Prostate gland (tissue), 2 donors: ENCODE results near the gene TUBGCP5. TPM values are rescaled to one million over a fixed set of nuclear protein-coding genes. Genes with fewer than 3 reads are reported as not detected.

Source experiments
- DNase-seq: peaks from one replicate; pipeline ENCODE4 v3.0.0-alpha.2; 2019; ENCODE audit warnings: low spot score
- H3K27ac ChIP-seq, 2 donors: fragments of 200-600 bp; sonication (generic); 2 replicates each; pipeline ENCODE4 v1.5.1; 2017 to 2019
- H3K27me3 ChIP-seq: fragments of 200-600 bp; sonication (generic); replicated peaks from 2 replicates; pipeline ENCODE4 v1.5.1; 2019; ENCODE audit not compliant: insufficient read depth
- H3K36me3 ChIP-seq, 2 donors: fragments of 200-600 bp; sonication (generic); 1 replicate in 1 of 2; 2 replicates in 1 of 2; pipeline versions ENCODE4 v1.5.1 to v1.8.1; 2017 to 2019
- H3K4me1 ChIP-seq: fragments of 200-600 bp; sonication (generic); replicated peaks from 2 replicates; pipeline ENCODE4 v1.5.1; 2019
- H3K4me3 ChIP-seq, 2 donors: fragments of 200-600 bp; sonication (generic); 2 replicates each; pipeline ENCODE4 v1.5.1; 2017 to 2019
- H3K9me3 ChIP-seq: fragments of 200-600 bp; sonication (generic); 2 replicates; pipeline ENCODE4 v1.5.1; 2017
- POLR2A ChIP-seq: fragments of 450-650 bp; IDR thresholded peaks from one replicate; pipeline ENCODE4 v1.6.1; 2016; ENCODE audit warnings: antibody characterized with exemption, mild to moderate bottlenecking
- POLR2AphosphoS5 ChIP-seq: sonication (generic); formaldehyde crosslinking; IDR thresholded peaks from one replicate; pipeline ENCODE4 v1.6.1; 2017; ENCODE audit warnings: antibody characterized with exemption
- WGBS: methylation state at CpG from one replicate; pipeline ENCODE4 v1.1.5; 2018; 5-methylcytosine and 5-hydroxymethylcytosine counted together
- intact Hi-C: fragments of 100-400 bp; cut with DNase I; formaldehyde crosslinking; loops from one replicate; pipeline ENCODE4 v1.14.2; 2022
- total RNA-seq, 2 donors: library from RNA; depleted of rRNA; stranded (reverse); fragments of >200 nt; gene quantifications; one replicate each; pipeline ENCODE4 v1.1.0, GENCODE V29; 2016
- TF ChIP-seq, protein P1 (sequence below), 4 experiments: fragments of 200-600 bp in 2 of 4; fragments of 450-650 bp in 2 of 4; sonication (generic) in 2 of 4; IDR thresholded peaks; 1 replicate in 3 of 4; 2 replicates in 1 of 4; pipeline ENCODE4 v1.5.1; 2016 to 2019; ENCODE audit warnings: antibody characterized with exemption in 4 of 4, mild to moderate bottlenecking in 2 of 4, moderate library complexity in 2 of 4

The TUBGCP5 gene
- total RNA-seq, 2 donors from 2014 or later = 25.0 to 38.7 TPM

DNA sequence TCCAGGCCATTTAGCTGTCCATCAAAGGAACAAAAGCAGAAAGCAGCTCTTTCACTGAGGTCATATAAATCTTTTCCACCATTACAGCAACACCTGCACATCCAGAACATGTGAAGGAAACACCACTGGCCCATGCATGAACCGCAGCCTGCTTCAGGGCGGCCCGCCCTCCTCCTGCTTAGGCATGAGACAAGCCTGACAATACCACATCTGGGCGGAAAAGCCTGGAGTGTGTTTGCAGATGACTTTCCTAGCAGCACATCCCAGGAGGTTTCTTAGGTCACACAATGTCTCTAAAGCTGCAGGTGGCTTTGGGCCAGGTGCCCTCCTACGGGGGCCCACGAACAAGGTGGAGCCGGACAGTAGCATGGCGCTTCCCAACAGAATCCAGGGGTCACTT lies 78.8 kb downstream of the TUBGCP5 start:
- Histone ChIP-seq H3K9me3 (no peaks in the 10 kb centered on the region), H3K4me3 (no peak overlapping the region), H3K27ac (no peak overlapping the region), H3K36me3 (no peaks in the 10 kb centered on the region), H3K4me1 (no peaks in the 10 kb centered on the region), H3K27me3 (no peaks in the 10 kb centered on the region)
- no peak for TF ChIP-seq POLR2AphosphoS5
- TF ChIP-seq POLR2A = no peak
- TF ChIP-seq, protein P1, sequence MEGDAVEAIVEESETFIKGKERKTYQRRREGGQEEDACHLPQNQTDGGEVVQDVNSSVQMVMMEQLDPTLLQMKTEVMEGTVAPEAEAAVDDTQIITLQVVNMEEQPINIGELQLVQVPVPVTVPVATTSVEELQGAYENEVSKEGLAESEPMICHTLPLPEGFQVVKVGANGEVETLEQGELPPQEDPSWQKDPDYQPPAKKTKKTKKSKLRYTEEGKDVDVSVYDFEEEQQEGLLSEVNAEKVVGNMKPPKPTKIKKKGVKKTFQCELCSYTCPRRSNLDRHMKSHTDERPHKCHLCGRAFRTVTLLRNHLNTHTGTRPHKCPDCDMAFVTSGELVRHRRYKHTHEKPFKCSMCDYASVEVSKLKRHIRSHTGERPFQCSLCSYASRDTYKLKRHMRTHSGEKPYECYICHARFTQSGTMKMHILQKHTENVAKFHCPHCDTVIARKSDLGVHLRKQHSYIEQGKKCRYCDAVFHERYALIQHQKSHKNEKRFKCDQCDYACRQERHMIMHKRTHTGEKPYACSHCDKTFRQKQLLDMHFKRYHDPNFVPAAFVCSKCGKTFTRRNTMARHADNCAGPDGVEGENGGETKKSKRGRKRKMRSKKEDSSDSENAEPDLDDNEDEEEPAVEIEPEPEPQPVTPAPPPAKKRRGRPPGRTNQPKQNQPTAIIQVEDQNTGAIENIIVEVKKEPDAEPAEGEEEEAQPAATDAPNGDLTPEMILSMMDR (IDR thresholded peaks at IDR 0.05) = no peak
- 74% methylated on average over 8 of the region's 8 CpGs for WGBS
- intact Hi-C loops = no loop called here
- DNase-seq = no peak

DNA sequence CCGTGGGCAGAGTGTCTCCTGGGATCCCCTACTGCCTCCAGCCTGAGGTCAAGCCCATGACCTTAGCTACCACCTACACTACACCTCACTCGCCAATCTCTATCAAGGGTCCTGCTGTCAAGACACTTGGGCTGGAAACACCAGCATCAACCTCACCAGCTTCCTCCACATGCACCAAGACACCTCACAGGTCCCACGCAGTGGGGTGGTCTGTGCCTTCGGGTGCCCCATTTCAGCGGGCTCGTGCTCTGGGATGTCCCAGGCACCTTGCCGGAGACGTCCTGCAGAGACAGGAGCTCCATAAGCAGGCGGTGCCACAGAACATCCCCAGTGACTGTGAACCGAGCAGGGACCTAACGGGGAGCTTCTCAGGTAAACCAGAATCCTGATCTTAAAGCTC lies 79.2 kb downstream of the TUBGCP5 start:
- no peak overlapping the region for H3K27ac ChIP-seq
- DNase-seq = no peak
- no peaks in the 10 kb centered on the region for H3K9me3 ChIP-seq
- no peaks in the 10 kb centered on the region for H3K4me1 ChIP-seq
- TF ChIP-seq POLR2A = no peak
- TF ChIP-seq, protein P1 (IDR thresholded peaks at IDR 0.05) = no peak
- TF ChIP-seq POLR2AphosphoS5 = no peak
- intact Hi-C loops = no loop called here
- no peaks in the 10 kb centered on the region for H3K36me3 ChIP-seq
- H3K27me3 ChIP-seq = no peaks in the 10 kb centered on the region
- no peak overlapping the region for H3K4me3 ChIP-seq
- 82% methylated on average over 10 of the region's 11 CpGs for WGBS

DNA sequence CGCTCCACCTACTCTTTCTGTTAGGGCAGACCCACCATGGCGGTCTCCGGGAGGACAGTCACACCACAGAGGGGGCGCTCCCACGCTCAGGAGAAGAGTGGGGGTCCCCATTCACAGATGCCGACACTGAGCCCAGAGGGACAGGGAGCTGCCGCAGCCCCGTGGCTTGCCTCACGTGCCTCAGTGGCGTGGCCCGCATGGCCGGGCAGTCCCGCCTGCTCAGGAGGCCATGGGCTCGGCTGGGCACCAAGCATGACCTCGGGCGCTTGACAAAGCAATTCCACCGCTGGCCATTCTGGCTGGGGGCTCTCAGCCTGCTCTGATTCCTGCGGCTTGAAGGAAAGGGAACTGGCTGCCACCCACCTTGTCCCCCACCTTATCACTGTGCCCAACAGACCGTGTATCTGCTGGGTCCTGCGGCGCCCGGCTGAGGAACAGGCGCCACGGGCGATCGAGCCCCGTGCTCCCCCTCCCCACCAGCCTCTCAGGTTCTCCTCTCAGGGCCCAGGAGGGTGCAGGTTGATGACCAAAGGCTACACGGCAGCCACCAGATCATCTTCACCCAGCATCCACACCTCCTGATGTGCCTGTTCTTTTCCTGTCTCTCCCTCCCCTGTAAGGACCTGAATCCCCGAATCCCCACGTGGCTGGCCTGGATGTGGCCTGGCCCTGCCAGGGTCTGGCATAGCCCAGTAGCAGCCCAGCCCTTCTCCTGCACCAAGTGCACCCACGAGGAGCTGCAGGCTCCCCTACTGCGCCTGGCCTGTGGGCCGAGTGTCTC lies 79.9 kb downstream of the TUBGCP5 start:
- H3K4me1 ChIP-seq = no peaks in the 10 kb centered on the region
- no peak overlapping the region for H3K27ac ChIP-seq
- WGBS = 91% methylated on average over 30 of the region's 33 CpGs
- TF ChIP-seq POLR2A (no peak), POLR2AphosphoS5 (no peak)
- TF ChIP-seq, protein P1 (IDR thresholded peaks at IDR 0.05) = no peak
- H3K27me3 ChIP-seq = no peaks in the 10 kb centered on the region
- H3K9me3 ChIP-seq = no peaks in the 10 kb centered on the region
- H3K4me3 ChIP-seq = no peak overlapping the region
- DNase-seq = no peak
- no peaks in the 10 kb centered on the region for H3K36me3 ChIP-seq
- intact Hi-C loops = no loop called here

DNA sequence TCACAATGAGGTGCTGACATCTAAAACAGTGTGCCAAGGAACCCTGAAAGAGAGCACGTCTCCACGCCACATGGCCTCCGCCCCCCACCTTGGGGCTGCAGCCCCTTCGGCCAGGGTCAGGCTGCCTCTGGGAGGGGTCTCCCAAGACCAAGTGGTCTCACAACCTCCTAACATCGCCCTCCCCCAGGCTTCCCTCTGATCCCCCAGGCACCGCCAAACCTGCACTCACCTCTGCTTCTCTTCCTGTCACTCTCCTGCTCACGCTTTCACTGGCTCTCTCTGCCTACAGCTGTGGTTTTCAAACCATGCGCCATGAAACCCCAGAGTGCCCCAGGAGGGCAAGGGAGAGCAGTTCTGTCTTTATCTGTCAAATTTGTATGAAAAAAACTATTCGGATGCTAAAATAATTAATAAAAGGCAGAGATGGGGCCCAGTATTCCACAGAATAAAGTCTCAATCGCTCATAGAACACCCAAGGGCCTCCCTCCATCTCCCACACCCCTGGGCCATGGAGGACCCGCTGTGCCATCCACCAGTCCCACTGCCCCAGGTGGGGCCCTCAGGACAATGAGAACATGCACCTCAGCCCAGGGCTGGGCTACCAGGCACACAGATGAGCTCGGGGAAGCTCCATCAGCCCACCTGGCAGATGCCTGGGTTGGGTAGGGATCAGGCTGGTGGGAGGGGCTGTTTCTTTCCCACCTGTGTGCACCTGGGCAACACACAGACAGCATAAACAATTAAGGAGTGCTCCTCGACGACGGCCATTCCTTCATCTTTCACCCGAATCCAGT lies 80.7 kb downstream of the TUBGCP5 start:
- no peak overlapping the region for H3K4me3 ChIP-seq
- TF ChIP-seq, protein P1 (IDR thresholded peaks at IDR 0.05) = no peak
- no peak for TF ChIP-seq POLR2AphosphoS5
- no peak for TF ChIP-seq POLR2A
- H3K36me3 ChIP-seq = no peaks in the 10 kb centered on the region
- no peak for DNase-seq
- H3K27ac ChIP-seq = no peak overlapping the region
- no peaks in the 10 kb centered on the region for H3K9me3 ChIP-seq
- no peaks in the 10 kb centered on the region for H3K4me1 ChIP-seq
- WGBS = 86% methylated on average over 16 of the region's 16 CpGs
- intact Hi-C loops = no loop called here
- no peaks in the 10 kb centered on the region for H3K27me3 ChIP-seq
